AG08396 (cell line): ENCODE results near the gene HIVEP2.

Source experiments
- DNase-seq: peaks from one replicate; pipeline ENCODE4 v3.0.0; 2012; ENCODE audit warnings: low spot score, mixed read lengths

Gene HIVEP2

DNA sequence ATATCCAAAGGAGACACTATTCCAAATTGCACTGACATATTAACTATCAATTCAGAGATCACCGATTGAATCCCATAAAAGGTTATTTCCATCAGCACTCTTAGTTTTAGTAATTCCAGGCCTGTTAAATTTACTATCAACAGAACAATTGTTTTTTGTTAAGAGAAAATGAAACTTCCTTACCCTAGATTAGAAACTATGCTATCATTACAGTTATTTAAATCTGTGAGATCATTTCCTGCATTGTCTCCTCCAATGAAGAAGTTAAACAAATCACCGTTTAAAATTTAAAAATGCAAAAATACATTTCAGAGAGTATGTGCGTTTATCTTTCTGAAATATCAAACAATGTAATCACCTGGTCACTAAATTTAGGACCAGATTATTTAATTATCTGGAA is 57.5 kb downstream of the HIVEP2 start:
- DNase-seq, result no peak

DNA sequence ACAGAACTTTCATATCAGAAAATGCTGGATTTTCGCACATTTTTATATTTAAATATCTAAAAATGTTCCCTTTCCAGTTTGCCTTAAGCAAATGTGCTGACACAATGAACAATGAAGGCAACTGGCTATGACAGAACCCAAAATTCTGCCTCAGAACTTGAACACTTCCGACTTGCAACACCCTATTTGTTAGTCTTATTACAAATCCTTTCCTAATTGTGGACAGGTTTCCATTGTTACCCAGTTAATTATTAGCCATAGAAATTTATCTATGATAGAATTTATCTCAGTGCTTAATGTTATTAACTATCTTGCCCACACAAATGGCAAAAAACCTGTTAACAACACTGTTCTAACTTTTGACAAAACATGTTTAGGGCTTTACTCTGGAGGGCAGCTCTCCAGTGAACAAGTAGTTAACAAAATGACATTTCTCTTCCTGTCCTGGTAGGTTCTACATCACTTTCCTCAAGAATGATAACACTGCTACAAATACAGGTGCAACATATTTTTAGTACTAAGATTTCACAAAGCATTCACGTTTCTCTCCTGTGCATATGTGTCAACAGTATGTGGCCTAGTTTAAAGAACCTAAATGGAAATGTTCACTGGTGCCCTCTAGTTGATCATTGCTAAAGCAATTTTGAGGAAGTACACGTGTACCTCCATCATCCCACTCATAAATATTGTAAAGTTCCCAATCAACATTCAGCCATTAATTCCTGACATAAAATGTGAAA is 58.4 kb downstream of the HIVEP2 start:
- no peak for DNase-seq

DNA sequence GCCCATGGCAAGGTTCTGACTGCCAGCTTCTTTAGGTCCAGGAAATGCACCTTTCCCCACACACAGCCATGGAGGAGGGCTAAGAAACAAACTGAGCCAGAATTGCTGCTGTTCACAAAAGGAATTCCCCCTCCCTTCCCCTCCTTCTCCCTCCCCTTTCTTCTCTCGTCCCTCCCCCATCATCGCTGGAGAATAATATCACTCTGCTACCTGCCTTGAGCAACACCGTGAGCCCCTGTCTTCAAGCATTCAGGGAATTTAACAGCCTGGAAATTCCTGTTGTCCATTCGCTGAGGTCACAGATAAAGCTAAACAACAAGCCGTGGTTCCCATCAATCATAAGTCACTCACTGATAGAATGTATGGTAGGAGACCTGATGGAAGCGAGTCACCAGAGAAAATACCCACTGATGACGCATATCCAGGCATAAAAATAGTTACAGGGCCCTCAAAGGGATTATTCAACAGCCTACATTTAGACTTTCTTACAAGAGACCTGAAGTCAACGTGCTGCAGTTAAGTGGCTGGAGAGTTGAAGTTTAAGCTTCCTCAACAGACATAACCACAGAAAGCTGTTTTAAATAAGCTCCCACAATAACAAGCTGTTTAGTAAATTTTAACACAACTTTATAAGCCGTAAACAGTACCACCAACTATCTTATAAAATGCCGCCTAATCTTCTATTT is 59.7 kb downstream of the HIVEP2 start:
- peak; percentile 60 for DNase-seq

DNA sequence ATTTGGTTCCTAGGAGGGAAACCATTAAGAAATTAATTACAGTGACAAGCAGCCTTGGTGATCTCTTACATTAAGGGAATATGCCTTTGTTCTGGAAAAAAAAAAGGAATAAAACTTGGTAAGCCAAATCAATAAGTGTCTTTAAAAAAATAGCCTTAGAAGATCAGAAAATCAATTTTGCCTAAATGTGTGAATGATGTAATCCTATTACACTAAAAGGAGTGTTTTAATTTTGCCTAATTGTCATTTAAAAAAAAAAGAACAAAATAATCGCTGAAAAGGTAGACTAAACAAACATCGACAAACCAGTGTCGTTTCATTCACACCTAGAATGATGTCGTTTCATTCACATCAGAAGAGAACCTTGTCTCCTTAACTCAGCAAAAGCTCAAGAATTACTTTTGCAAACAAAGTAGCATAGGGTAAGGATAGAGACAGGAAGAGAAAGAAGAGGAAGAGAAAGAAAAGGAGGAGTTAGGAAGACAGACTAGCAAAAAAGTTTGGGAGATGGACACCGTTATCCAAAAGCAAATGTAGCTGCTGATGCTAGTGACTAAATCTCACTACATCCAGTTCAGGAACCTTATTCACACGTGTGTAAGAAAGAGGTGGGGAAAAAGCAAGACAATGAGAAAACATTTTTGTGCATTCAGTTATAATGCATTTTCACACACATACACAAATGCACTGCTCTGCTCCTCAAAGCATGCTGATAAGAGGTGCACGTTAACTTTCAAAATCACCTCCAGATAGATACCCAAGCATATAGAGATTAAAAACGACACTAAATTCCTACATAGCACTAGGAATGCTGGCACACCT is 60.6 kb downstream of the HIVEP2 start:
- no peak for DNase-seq

DNA sequence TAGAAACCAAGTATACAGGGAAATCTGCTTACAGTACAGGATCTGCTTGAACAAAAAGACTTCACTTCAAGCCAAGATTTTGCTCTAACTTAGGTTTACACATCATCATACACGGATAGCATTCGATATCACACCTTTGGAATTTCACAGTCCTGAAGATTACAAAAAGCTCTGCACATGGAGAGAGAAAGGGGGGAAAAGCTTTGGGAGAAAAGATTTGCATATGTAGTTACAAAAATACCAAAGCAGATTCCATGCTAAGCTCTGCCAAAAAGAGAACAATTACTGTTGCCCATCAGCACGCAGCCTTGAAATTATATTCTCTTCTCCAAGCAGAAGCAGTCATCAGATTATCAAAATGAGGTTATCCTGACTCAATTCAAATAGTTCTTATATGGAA is 62.0 kb downstream of the HIVEP2 start:
- DNase-seq, result no peak

DNA sequence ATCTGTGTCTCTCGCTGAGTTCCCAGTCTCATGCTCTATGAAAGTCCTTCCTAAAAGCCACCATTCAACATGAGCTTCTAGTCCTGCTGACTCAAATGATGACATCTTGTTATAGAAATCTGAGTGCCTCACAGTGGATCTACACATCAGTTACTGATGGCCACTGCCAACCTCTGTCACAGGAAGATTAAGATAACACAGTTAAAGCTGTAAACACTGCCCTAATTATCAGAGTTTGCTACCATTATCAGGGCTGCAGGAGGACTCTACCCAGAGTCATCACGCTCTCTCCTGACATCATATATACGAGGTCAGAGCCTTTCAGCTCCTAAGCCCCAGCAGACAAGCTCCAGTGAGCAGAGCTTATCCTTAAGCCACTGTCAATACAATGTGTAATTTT is 63.2 kb downstream of the HIVEP2 start:
- DNase-seq, result no peak

DNA sequence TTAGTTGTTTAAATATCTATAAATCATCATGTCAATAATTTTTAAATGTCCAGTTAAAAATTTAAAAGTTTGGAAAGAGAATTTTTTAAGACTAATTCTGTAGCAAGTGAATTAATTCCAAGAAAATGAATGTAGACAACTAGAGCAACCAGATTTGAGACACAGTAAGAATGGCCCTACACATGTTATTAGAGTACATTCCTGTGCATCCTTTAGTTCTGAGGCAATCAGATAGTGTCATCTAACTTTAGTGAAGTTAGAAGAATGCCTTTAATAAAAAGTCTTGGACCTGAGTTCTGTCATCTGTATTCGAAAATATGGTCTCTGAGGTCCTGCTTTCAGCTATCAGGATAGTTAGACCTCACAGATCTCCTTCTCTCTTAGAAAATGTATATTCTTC is 63.7 kb downstream of the HIVEP2 start:
- no peak for DNase-seq

DNA sequence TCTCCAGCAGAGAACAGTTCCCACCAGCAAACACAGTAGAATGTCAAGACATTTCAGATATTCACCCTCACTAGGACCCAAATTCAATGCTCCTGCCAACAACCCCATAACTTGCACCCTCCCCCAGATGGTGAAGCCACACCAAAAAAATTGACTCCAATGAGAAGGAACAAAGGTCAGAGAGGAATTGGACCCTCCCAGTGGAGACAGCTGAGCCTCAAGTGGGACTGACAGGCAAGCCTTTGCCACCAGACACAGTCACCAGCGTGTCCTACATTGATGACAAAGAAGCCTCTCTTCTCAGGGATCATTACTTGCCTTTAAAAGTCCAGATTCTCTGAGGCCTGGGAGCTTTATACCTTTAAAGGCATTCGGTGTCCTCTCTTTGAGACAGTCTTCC is 64.8 kb downstream of the HIVEP2 start:
- no peak for DNase-seq

DNA sequence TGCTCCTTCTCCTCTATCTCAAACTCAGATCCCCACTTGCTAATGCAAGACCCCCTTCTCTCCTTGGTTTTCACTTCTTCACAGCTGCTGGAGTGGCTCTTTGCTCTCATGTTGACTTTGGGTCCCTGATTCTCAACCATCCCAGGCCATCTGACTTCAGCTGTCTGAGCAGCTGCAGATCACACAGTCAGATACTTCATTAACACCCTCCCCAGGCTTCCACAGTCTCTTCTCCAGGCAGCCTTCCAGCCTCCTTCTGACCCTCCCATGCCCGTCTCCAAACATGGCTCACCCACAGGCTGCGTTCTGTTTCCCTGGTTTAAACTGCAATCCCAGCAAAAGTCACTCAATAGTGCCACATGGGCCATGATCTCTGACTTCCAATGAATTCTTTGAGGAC is 65.4 kb downstream of the HIVEP2 start:
- DNase-seq, result no peak

DNA sequence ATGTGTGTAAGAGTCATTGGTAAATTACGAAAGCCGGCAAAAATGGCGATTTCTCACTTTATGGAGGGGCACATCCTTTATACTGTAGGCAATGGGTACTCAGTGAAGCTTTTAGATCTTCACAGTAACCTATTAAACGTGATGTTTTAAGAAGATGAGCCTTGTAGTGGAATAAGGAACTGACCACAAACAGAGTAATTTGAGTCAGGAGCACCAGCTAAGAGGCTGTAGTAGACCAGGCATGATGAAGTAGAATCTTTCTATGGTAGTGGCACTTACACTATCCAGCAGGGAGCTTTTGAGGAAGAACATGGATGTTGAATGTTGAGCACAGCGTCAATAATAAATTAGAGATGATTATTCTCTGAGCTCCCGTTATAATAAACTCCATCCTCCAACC is 65.9 kb downstream of the HIVEP2 start:
- no peak for DNase-seq

DNA sequence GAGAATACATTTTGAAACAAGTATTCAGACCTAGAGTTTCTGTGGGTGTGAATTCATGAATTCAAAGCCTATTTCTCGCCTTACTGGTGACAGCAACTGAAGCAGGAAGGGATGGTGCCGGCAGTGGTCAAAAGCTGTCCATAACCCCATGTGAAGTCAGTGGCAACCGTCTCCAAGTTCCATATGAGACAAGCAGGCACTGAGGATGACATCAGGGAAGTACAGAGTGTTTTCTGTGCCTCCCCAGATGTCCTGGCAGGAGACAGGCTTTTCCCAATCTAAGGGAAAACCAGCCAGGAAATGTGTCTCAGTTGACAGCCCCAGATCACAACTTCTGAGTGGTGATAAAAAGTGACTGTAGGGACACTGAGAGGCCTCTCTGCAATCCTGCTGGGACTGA is 66.6 kb downstream of the HIVEP2 start:
- DNase-seq, result no peak

DNA sequence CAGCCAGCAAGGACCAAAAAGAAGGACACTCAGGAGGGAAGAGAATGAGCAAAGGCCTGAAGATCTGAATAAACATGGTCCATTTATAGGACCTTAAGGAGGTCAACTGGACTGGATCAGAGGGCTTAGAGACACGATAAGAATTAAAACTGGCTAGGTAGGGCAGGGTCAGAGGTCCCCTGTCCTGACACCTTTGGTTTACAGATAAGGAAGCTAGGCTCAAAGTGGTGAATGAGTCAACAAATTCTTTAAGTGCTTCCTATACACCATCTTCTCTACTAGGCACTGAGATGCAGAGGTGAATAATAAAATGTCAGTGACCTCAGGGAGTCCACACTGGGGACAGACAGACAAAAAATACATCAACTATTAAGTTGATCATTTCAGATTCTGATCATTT is 70.3 kb downstream of the HIVEP2 start:
- DNase-seq, result no peak

DNA sequence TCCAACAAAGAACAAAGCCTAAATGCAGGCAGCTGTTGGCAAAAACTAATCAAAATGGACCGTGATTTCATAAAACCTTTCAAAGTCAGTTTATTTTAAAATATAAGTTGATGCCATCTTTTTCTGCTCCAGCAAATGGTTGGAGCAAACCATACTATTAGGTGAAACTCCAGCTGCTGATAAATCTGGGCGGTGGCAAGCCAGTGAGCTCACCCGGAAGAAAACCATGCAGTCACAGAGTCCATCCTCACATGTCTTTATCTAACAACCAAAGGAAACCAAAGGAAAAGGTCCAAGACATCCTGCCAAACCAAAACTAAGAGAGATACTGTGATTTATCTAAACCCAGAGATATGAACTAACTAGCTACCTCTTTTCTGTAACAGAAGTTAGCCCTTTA is 72.6 kb downstream of the HIVEP2 start:
- DNase-seq, result no peak

DNA sequence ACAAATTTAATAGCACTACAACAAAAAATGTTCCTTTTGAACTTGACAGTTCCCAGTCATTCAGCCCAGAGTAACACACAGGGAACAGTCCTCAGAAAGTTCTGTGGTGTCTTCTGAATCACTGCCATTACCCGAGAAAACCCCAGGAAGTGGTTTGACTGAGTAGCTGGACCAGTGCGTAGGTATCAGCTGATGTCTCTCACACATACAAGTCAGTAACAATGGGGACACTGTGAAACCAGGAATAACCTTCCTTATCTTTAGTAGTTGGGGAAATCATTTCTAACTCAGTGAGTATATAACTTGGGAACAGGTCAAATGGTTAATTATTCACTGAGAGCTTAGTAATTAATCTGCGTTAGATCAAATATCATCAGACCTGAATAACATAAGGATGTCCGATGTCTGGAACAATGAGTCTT is 73.1 kb downstream of the HIVEP2 start:
- peak; percentile 72 for DNase-seq

DNA sequence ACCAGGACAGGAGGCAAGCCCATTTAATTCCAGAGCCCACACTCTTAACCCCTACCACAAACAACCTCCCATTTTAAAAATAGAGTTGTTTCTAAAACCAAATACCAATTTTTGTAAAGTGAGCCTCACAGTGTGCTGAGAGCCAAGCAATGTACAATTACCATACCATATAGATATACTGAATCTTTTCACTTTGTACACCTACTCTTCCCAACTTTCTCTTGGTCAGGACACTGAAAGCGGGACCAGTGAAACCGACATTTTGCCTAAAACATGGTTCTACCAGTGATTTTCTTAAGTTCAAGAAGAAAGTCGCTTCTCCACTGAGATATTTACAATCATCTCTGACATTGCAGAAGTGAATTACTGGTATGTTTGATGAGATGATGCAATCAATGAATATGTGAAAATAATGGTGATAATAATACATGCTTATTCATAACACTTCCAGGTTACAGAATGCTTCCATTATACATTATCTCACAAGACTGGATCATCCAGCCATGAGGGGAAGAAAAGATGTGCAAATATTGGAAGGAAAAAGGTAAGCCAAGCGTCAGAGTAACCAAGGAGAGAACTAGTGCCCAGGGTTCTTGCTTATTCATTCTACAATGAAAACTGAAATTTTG is 74.1 kb downstream of the HIVEP2 start:
- DNase-seq, result no peak

DNA sequence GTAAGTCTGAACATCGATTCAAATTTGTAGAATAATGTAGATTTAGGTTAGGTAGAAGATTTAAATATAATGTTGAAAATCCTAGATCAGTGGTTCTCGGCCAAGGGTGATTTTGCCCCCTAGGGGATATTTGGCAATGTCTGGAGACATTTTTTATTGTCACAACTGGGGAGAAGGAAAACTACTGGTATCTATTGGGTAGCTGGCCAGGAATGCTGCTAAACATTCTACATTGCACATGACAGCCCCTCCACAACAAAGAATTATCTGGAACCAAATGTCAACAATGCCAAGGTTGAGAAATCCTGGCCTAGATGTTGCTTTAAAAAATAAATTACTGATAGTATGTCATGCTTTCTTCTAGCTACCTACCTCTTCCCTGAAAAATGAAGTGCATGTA is 76.1 kb downstream of the HIVEP2 start:
- no peak for DNase-seq

DNA sequence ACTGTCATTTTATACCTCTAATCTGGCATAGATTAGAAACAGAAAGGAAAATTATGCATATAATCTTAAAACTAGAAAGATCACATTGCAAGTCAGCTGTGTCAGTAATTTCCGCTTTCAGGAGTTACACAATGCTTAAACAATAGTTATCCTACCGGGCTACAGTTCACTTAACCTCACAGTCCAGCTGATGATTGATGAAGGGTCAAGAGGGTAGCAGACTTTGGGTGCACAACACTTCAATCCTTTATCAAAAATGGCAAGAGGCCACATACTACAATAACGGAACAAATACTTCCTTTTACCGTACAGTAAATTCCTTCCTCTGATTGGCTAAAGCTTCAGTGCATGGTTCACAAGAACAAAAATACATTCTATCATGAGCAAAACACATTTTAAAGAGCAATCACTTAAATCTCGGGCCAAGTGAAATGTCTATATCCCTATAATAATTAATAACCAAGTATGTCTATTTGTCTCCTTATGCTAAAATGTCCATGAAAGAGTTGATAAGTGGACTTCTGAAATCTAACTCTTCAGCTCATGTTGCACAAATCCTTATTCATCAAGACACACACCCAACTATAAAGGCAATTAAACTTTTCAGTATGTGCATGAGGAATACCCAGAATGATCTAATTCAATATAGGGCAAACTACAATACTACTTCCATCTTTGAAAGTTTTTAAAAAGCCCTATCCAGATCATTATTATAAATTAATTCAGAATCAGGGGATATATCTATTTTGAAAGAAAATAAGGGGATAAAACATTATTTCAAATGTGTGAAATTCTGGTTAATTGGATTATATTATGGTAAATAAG is 76.8 kb downstream of the HIVEP2 start:
- DNase-seq, result no peak

DNA sequence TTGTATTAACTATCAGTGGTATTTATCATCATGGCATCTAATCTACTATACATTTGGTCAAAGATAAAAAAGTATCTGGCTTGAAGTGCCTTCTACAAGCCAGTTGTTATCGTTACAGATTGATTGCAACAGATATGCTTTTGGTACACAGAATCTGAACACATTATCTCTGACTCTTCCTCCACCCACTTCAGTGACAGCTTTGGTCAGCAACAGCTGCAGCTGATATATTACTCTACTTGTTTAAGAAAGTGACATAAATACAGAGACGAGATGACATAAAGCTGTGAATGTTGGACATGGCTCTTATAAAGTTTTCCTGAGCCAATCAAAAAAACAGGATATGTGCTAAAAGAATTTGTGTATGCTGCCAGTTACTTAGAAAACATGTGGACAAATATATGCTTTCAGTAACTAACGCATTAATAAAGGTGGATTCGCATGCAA is 77.6 kb downstream of the HIVEP2 start:
- no peak for DNase-seq

DNA sequence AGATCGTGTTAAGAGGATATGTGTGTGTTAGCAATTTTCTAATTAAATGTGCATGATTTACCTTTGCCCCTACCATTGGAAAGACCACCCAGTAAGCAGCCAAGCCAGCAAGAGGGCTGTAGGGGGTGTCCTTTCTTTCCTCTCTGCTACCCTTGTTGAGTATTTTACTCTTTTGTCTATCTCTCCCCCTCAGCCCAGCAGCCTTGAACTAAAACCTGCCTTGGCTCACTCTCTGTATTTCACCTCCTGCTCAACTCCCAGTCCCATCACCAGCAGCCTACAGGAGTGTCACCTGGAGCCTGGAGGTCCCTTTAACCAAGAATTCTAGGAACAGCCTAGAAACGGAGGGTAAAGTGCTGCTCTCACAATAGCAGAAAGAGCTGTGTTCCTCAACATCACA is 81.0 kb downstream of the HIVEP2 start:
- no peak for DNase-seq

DNA sequence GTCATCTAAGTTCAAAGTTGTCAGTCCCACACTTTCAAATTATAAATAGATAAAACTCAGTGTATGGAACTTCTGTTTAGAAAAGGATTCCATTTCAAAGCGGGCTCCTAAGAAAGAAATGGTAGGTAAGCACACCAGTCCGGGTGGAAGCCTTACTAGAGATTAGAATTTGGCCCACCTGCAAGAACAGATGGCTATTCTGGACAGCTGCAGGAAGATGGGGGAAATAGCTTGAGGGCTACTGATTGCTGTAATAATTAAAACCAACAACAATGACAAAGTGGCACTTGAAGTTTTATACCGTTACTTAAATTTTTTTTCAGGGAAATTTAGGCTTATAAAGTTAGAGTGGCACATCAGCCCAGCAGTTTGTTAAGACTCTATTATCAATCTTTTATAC is 83.3 kb downstream of the HIVEP2 start:
- DNase-seq, result no peak

DNA sequence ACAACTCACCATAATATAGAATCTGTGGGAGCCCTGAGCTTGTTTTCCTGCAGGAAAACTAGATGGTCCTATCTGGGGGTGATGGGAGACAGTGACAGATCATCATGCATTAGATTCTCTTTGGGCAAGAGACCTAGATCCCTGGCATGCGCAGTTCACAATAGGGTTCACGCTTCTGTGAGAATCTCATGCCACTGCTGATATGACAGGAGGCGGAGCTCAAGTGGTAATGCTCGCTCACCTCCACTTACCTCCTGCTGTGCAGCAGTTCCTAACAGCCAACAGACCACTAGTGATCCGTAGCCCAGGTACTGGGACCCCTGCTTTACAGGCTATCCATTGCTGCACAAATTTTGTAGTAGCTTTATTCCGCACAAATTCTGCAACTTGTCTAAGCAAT is 84.5 kb downstream of the HIVEP2 start:
- no peak for DNase-seq
